ENCODE results near the gene DBP. TPM values are rescaled to one million over a fixed set of nuclear protein-coding genes. Genes with fewer than 3 reads are reported as not detected.
"Not testable (repeated sequence)": the region's sequence is repeated elsewhere in the genome, so short reads cannot be mapped to it uniquely, and the experiment has no call there.

DBP gene
- total RNA-seq, 1 donor from 2014 or later, result 2.9 TPM

GRCh38 chr19:48681127-48681470 is 43.9 kb upstream of the DBP start:
- peaks cover 3% of the 10 kb centered on the region for H3K27me3 Mint-ChIP-seq (ENCODE audit: unreplicated experiment)
- H3K4me1 Mint-ChIP-seq (ENCODE audit: low read depth, unreplicated experiment), result no peaks in the 10 kb centered on the region
- no peak for TF ChIP-seq CTCF (IDR thresholded peaks at IDR 0.05; ENCODE audit: partially characterized antibody, unreplicated experiment)
- H3K9me3 Mint-ChIP-seq (ENCODE audit: unreplicated experiment), result no peaks in the 10 kb centered on the region
- no peak overlapping the region for H3K4me3 Mint-ChIP-seq (ENCODE audit: unreplicated experiment)
- DNase-seq, result no peak
- no peaks in the 10 kb centered on the region for H3K36me3 Mint-ChIP-seq (ENCODE audit: unreplicated experiment)
- no peak overlapping the region for H3K27ac Mint-ChIP-seq (ENCODE audit: unreplicated experiment)

GRCh38 chr19:48680436-48681126 is 43.4 kb upstream of the DBP start:
- no peak overlapping the region for H3K4me3 Mint-ChIP-seq (ENCODE audit: unreplicated experiment)
- no peak overlapping the region for H3K27ac Mint-ChIP-seq (ENCODE audit: unreplicated experiment)
- H3K9me3 Mint-ChIP-seq (ENCODE audit: unreplicated experiment), result no peaks in the 10 kb centered on the region
- DNase-seq, result no peak
- peaks cover 3% of the 10 kb centered on the region for H3K27me3 Mint-ChIP-seq (ENCODE audit: unreplicated experiment)
- H3K4me1 Mint-ChIP-seq (ENCODE audit: low read depth, unreplicated experiment), result no peaks in the 10 kb centered on the region
- TF ChIP-seq CTCF (IDR thresholded peaks at IDR 0.05; ENCODE audit: partially characterized antibody, unreplicated experiment), result no peak
- H3K36me3 Mint-ChIP-seq (ENCODE audit: unreplicated experiment), result no peaks in the 10 kb centered on the region

- not testable (repeated sequence) for H3K27me3 Mint-ChIP-seq (ENCODE audit: unreplicated experiment); DNase-seq; H3K9me3 Mint-ChIP-seq (ENCODE audit: unreplicated experiment); H3K27ac Mint-ChIP-seq (ENCODE audit: unreplicated experiment); H3K36me3 Mint-ChIP-seq (ENCODE audit: unreplicated experiment); H3K4me3 Mint-ChIP-seq (ENCODE audit: unreplicated experiment); H3K4me1 Mint-ChIP-seq (ENCODE audit: low read depth, unreplicated experiment)
These were observed 42.8 kb upstream of the DBP start for GRCh38 chr19:48680006-48680405.

GRCh38 chr19:48678201-48678600 is 41.0 kb upstream of the DBP start:
- Mint-ChIP-seq H3K9me3 (ENCODE audit: unreplicated experiment) (no peaks in the 10 kb centered on the region), H3K36me3 (ENCODE audit: unreplicated experiment) (no peaks in the 10 kb centered on the region), H3K27ac (ENCODE audit: unreplicated experiment) (no peak overlapping the region)

GRCh38 chr19:48676887-48677286 is 39.7 kb upstream of the DBP start:
- H3K27ac Mint-ChIP-seq (ENCODE audit: unreplicated experiment), result no peak overlapping the region
- H3K4me3 Mint-ChIP-seq (ENCODE audit: unreplicated experiment), result no peak overlapping the region
- H3K9me3 Mint-ChIP-seq (ENCODE audit: unreplicated experiment), result no peaks in the 10 kb centered on the region
- TF ChIP-seq CTCF (IDR thresholded peaks at IDR 0.05; ENCODE audit: partially characterized antibody, unreplicated experiment), result no peak
- DNase-seq, result no peak
- peaks cover 4% of the 10 kb centered on the region for H3K4me1 Mint-ChIP-seq (ENCODE audit: low read depth, unreplicated experiment)
- H3K27me3 Mint-ChIP-seq (ENCODE audit: unreplicated experiment), result peaks cover 1% of the 10 kb centered on the region
- no peaks in the 10 kb centered on the region for H3K36me3 Mint-ChIP-seq (ENCODE audit: unreplicated experiment)

More at GRCh38 chr19:48678201-48678600, 41.0 kb upstream of the DBP start:
- no peak for DNase-seq
- TF ChIP-seq CTCF (IDR thresholded peaks at IDR 0.05; ENCODE audit: partially characterized antibody, unreplicated experiment), result no peak
- Mint-ChIP-seq H3K4me1 (ENCODE audit: low read depth, unreplicated experiment) (peaks cover 4% of the 10 kb centered on the region), H3K4me3 (ENCODE audit: unreplicated experiment) (no peak overlapping the region), H3K27me3 (ENCODE audit: unreplicated experiment) (peaks cover 1% of the 10 kb centered on the region)
